Amygdala (tissue), 56 donors: ENCODE results near the gene AGA.

Source experiments
- DNase-seq, 56 donors: peaks; one replicate each; lab custom pipeline; 2025; lab: John Stamatoyannopoulos, UW

The AGA gene

DNA sequence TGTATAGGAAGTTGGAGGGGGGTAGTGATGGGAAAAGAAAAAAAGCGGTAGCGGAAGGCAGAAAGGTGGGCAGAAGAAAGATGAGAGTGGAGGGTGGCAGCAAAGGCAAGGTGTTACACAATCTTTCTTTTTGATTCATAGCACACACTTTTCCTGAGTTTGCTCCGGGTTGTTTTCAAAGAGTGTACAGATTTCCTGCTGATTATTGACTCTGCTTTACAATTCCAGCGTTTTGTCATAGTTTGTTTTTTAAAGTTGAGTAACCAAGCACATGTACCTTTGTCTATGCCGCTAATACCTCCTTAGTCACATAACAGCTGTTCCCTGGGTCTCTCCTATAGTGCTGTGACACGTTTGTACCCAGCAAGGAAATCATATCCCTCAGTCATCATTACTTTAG, 50.3 kb downstream of the AGA start:
- DNase-seq = no peak

DNA sequence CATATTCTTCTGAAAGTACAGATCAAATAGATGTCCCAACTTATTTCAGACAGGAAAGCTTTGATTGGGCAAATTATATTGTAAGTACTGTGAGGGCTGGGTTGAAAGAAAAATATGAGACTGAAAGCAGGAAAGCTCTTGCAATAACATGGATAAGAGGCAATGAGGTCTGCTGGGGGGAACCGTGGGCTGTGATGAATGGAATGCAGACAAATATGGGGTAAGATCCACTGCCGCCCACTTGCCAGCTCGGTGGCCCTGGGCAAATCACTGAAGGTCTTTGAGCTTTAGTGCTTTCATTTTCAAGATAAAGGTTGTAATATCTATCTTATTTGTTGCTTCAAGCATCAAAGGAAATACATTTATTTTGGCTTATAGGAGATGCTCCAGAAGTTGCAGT, 51.0 kb downstream of the AGA start:
- no peak for DNase-seq

DNA sequence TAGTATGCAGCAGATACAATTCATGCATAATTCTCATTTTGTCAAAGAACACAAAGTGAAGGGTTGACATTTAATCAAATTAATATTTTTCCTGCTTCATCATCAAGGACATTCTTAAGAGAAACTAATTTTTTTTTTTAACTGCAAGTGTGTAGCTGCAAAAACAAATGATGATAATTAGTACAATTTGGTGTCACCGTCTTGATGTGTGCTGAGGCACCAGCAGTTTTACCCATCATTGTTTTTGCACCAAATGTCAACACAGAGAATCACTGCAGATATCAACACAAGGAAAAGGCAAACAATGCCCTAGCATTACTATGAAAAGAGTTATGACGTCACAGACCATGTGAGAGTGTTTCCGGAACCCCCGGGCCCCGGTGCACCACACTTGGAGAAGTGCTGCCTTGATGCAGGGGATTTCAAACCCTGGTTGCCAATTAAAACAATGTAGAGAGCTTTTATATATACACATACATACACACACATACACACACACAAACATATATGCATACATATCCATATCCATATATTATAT, 55.9 kb downstream of the AGA start:
- DNase-seq = no peak

GRCh38 chr4:177385576-177386277, 56.5 kb downstream of the AGA start:
- no peak for DNase-seq

DNA sequence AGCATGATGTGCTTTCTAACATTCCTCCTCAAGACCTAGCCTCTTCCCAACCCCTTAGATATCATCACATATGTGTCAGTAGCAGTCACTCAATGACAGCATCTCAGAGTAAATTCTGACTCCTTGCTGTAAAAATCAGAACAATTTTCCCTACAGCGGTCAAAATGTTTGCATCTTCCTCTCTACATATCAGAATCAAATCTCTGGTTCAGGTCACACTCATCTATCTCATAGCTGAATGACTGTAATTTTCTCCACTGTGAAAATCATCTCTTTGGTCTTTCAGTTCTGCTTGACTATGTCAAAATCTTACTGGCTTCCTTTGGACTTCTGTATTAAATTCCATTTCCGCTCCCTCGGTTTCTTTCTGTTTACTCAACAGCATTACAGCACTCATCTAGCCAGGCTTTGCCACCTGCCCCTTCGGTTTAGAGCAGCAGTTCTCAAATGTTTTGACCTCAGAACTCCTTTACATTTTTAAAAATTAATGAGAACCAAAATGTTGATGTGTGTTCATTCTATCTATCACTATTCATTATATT, 57.3 kb downstream of the AGA start:
- DNase-seq = no peak

GRCh38 chr4:177381762-177382310, 60.4 kb downstream of the AGA start:
- DNase-seq = no peak
